Keratinocyte (primary cell): ENCODE measurements around the gene HOXA1.

Source experiments
- EZH2 ChIP-seq: IDR thresholded peaks from one replicate; pipeline ENCODE4 v1.6.1; 2012; ENCODE audit warnings: inconsistent platforms, mild to moderate bottlenecking, low read length, moderate library complexity
- TF ChIP-seq, protein P1 (sequence below), 3 experiments: IDR thresholded peaks in 1 of 3; conservative IDR thresholded peaks in 1 of 3; optimal IDR thresholded peaks in 1 of 3; 2 replicates in 2 of 3; 3 replicates in 1 of 3; pipeline versions ENCODE3 to v1.5.1; 2011; ENCODE audit warnings: low read length in 3 of 3, mild to moderate bottlenecking in 3 of 3, moderate library complexity in 2 of 3, control low read depth in 1 of 3, inconsistent platforms in 1 of 3; ENCODE audit not compliant: insufficient read depth in 2 of 3; ENCODE audit errors: extremely low read depth in 1 of 3

DNA sequence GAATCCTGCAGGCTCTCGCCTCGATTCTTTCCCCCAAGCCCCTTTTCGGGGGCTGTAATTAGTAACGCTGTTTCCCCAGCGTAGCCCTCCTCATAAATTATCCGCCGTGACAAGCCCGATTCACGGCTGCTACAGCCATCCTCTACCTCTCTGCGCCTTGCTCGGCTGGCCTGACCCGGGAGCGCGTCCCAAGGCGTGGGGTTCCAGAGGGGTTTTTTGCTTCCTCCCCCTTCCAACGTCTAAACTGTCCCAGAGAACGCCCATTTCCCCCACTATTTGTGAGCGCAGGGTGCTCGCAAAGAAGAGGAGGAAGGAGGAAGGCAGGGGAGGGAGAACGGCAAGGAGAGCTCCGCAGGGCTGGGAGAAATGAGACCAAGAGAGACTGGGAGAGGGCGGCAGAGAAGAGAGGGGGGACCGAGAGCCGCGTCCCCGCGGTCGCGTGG is 46.8 kb upstream of the HOXA1 start:
- TF ChIP-seq, protein P1, sequence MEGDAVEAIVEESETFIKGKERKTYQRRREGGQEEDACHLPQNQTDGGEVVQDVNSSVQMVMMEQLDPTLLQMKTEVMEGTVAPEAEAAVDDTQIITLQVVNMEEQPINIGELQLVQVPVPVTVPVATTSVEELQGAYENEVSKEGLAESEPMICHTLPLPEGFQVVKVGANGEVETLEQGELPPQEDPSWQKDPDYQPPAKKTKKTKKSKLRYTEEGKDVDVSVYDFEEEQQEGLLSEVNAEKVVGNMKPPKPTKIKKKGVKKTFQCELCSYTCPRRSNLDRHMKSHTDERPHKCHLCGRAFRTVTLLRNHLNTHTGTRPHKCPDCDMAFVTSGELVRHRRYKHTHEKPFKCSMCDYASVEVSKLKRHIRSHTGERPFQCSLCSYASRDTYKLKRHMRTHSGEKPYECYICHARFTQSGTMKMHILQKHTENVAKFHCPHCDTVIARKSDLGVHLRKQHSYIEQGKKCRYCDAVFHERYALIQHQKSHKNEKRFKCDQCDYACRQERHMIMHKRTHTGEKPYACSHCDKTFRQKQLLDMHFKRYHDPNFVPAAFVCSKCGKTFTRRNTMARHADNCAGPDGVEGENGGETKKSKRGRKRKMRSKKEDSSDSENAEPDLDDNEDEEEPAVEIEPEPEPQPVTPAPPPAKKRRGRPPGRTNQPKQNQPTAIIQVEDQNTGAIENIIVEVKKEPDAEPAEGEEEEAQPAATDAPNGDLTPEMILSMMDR (optimal IDR thresholded peaks at IDR 0.05 in 1 of 3, IDR thresholded peaks at IDR 0.05 in 1 of 3, conservative IDR thresholded peaks at IDR 0.05 in 1 of 3; ENCODE audit: extremely low read depth in 1 of 3, insufficient read depth in 2 of 3, low read length in 3 of 3) = no peak
- TF ChIP-seq EZH2 = no peak
